Activated naive CD4-positive, alpha-beta T cell treated with anti-CD3 and anti-CD28 coated beads, Interleukin-2, amount 50 U/mL, for 72 hours (primary cell): Measurements from ENCODE around the gene ULBP2. TPM values are rescaled to one million over a fixed set of nuclear protein-coding genes. Genes with fewer than 3 reads are reported as not detected.
"Not testable (repeated sequence)": the region's sequence is repeated elsewhere in the genome, so short reads cannot be mapped to it uniquely, and the experiment has no call there.

ENCODE experiments used
- ATAC-seq, 2 donors: fragments of 150-1000 bp; cut with Tn5 transposase; 2 replicates each; pipeline ENCODE4 v1.10.0; 2021; ENCODE audit warnings: mild to moderate bottlenecking in 2 of 2, moderate library complexity in 2 of 2
- DNase-seq, 2 donors: peaks; one replicate each; pipeline ENCODE4 v3.0.0; 2021 to 2022; ENCODE audit warnings: low spot score in 2 of 2
- H3K27ac Mint-ChIP-seq, 2 donors: one replicate each; pipeline ENCODE4 v1.8.0; 2022; ENCODE audit warnings: mild to moderate bottlenecking in 2 of 2, mixed read lengths in 2 of 2
- H3K36me3 Mint-ChIP-seq, 2 donors: one replicate each; pipeline ENCODE4 v1.8.0; 2022; ENCODE audit warnings: mixed read lengths in 2 of 2
- H3K9me3 Mint-ChIP-seq, 2 donors: one replicate each; pipeline ENCODE4 v1.8.0; 2022; ENCODE audit warnings: mixed read lengths in 2 of 2
- total RNA-seq, 2 donors: library from RNA; stranded (reverse); gene quantifications; one replicate each; pipeline ENCODE4 v1.2.3, GENCODE V29; 2022

ULBP2 gene
- total RNA-seq, 2 donors from 2014 or later, result 0.18 to 0.66 TPM

DNA sequence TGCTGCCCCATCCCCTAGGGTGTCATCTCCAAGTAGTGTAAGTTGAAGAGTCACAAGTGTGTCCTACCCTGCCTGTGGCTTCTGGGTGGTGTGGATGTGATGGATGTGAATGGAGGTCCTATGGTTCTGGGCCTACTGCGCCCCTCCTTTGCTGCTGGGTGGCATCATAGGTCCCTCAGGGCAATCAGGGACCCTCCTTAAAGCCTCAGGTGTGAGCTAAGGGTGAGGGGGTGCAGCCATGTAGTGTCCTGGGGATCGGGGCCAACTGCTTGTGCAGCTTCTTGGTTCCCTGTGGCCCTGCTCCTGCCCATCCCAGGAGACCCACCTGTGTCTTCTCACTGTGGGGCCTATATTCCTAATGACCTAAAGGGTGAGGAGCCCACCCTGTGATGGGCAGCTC, 24.5 kb downstream of the ULBP2 start:
- not testable (repeated sequence) for ATAC-seq, H3K27ac Mint-ChIP-seq, DNase-seq, H3K9me3 Mint-ChIP-seq
- H3K36me3 Mint-ChIP-seq, result peaks cover 13 to 14% of the 10 kb centered on the region in 2 donors

DNA sequence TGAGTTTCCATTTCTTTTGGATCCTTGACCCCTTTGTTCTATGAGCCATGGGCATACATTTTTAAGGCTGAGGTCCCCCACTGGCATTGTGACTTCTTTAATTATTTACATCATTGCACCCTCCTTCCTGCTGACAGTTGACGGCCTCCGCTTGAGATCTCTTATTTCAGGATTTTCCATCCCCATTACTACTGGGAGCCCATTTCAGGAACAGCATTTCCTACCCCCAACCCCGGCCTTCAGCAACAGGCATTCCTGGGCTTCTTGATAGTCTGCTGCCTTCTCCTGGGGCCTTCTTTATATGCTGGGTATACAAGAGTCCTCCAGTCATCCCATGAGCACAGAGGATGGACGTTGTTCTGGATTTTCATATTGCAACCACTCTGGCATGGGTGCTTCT, 25.8 kb downstream of the ULBP2 start:
- H3K36me3 Mint-ChIP-seq, result peaks cover 13 to 14% of the 10 kb centered on the region in 2 donors
- no peak for DNase-seq
- H3K9me3 Mint-ChIP-seq, result no peaks in the 10 kb centered on the region
- ATAC-seq, result no peak
- no peak overlapping the region for H3K27ac Mint-ChIP-seq

DNA sequence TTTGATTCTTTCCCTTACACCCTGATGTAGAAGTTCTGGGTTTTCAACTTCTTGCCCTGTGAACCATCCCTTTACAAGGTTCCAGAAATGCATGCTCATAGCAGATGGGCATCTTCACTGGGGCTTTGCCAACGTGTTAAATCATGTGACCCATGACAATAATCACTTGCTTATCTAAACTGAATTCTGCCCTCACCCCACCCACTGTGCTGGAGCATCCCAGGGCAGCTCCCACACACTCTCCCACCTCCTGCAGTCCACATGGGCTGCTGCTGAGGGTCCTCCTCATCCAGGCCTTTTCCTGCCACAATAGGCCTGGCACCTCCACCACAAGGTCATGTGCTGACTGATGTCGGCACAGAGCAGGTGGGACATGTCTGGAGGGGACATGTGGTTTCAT, 26.2 kb downstream of the ULBP2 start:
- H3K36me3 Mint-ChIP-seq, result peaks cover 13 to 14% of the 10 kb centered on the region in 2 donors
- not testable (repeated sequence) for H3K27ac Mint-ChIP-seq, DNase-seq, ATAC-seq, H3K9me3 Mint-ChIP-seq

DNA sequence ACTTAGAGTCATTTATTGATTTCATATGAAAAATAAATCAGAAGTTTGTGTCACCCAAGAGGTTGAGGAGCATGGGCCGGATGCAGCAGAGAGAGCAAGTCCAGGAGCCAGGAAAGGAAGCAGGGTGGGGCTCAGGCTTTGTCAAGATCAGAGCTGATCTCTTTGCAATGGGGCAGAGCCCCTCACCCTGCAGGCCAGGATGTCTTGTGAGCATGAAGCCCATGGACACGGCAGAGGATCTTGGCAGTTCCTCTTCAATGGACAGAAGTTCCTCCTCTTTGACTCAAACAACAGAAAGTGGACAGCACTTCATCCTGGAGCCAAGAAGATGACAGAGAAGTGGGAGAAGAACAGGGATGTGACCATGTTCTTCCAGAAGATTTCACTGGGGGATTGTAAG, 27.1 kb downstream of the ULBP2 start:
- not testable (repeated sequence) for DNase-seq, H3K27ac Mint-ChIP-seq, H3K9me3 Mint-ChIP-seq, ATAC-seq
- H3K36me3 Mint-ChIP-seq, result peaks cover 13 to 14% of the 10 kb centered on the region in 2 donors

DNA sequence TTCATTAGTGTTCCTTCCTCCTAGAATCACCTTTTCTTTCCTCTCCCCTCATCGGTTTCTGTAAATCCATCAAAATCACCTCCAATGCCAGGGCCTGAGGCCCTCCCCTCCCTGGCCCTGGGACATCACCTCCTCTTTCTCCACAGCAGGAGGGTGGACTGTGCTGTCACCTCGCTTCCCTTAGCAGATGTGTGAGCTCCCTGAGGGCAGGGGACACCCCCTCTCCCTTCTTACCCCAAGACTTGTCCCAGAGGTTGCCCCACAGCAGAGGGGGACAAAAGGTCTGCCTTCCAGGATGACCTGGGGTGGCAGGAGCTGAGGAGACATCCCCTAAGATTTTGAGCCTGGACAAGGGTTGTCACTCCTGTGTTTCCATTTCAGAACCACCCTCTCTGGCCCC, 27.8 kb downstream of the ULBP2 start:
- no peaks in the 10 kb centered on the region for H3K9me3 Mint-ChIP-seq
- ATAC-seq (no peak), DNase-seq (no peak)
- peaks cover 8% of the 10 kb centered on the region in 2 donors for H3K36me3 Mint-ChIP-seq
- no peak overlapping the region for H3K27ac Mint-ChIP-seq

DNA sequence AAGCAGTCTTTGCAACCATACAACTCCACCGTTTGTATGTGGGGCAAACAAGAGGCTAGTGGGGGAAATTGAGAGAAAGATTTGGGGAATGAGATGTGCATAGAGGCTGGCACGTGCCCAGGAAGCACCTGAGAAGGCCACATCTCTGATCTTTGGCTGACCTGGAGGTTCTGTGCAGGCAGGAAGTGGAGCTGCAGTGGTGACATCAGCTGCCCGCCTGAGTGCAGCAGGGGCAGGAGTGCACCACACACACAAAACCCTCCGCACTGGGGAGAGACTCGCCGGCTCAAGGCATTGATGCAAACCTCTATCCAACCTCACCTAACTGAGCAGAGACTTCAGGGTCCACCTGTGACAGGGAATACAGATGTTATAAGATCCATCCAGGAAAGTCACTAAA, 32.6 kb downstream of the ULBP2 start:
- not testable (repeated sequence) for DNase-seq, H3K36me3 Mint-ChIP-seq, H3K27ac Mint-ChIP-seq, H3K9me3 Mint-ChIP-seq, ATAC-seq

DNA sequence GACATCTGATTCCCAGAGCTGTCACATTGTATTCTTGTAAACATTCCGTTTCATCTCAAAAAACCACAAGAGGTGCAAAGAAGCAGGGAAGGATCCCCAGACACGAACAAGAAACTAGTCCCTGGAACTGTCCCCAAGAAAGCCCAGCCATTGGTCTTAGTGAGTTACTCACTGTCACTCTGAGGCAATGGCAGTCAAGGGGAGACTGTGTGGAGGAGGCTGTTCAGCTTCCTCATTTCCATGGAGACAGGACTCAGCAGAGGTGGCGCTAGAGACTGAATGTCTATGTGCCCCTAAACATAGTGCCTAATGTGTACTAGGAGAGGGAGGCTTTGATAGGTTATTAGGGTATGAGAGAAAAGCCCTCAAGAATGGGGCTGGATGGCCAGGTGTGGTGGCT, 33.0 kb downstream of the ULBP2 start:
- Mint-ChIP-seq H3K9me3 (no peaks in the 10 kb centered on the region), H3K27ac (no peak overlapping the region), H3K36me3 (no peaks in the 10 kb centered on the region)
- ATAC-seq, result no peak
- DNase-seq, result no peak

DNA sequence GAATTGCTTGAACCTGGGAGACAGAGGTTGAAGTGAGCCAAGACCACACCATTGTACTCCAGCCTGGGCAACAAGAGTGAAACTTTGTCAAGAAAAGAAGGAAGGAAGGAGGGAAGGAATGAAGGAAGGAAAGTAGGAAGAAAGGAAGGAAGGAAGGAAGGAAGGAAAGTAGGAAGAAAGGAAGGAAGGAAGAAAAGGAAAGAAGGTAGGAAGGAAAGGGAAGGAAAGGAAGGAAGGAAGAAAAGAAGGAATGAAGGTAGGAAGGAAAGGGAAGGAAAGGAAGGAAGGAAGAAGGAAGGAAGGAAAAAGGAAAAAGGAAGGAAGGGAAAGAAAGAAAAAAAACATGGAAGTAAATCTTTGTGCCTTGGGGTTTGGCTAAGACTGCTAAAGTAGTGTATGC, 33.6 kb downstream of the ULBP2 start:
- Mint-ChIP-seq H3K27ac (peak overlapping the region in 1 of 2 donors; percentile 5), H3K9me3 (no peaks in the 10 kb centered on the region)
- no peak for ATAC-seq

DNA sequence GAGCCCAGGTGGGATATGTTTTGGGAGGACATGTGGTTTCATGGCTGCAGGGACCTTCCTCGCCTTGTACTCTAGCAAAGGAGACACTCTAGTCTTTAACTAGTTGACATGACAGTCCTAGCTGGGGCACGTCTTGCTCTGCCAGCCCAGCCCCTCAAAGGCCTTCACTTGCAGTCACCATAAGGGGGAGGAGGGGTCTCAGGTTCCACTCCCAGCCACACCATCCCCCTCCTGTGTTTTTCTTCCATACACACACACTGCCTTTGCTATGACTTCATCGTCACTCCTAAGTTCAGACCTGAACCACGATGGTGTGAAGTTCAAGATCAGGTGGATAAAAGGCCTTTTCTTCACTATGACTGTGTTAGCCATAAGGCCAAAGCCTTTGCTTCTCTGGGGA, 35.4 kb downstream of the ULBP2 start:
- ATAC-seq (peak in 1 of 2 donors; percentile 26), DNase-seq (no peak)
- no peaks in the 10 kb centered on the region for H3K36me3 Mint-ChIP-seq
- H3K9me3 Mint-ChIP-seq, result no peaks in the 10 kb centered on the region
- H3K27ac Mint-ChIP-seq, result no peak overlapping the region

More for the DNA sequence above, 33.6 kb downstream of the ULBP2 start:
- no peak for DNase-seq
- H3K36me3 Mint-ChIP-seq, result no peaks in the 10 kb centered on the region

DNA sequence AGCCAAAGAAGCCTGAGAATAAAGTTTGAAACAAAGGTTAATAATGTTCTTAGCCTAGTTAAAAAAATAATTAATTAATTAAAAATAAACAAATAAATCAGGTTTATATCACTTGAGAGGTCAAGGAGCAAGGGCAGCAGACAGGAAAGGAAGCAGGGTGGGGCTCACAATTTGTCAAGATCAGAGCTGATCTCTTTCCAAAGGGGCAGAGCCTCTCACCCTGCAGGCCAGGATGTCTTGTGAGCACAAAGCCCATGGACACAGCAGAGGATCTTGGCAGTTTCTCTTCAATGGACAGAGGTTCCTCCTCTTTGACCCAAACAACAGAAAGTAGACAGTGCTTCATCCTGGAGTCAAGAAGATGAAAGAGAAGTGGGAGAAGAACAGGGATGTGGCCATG, 36.8 kb downstream of the ULBP2 start:
- Mint-ChIP-seq H3K9me3 (no peaks in the 10 kb centered on the region), H3K36me3 (peaks cover 0 to 4% of the 10 kb centered on the region in 2 donors), H3K27ac (no peak overlapping the region)
- DNase-seq (no peak), ATAC-seq (no peak)

DNA sequence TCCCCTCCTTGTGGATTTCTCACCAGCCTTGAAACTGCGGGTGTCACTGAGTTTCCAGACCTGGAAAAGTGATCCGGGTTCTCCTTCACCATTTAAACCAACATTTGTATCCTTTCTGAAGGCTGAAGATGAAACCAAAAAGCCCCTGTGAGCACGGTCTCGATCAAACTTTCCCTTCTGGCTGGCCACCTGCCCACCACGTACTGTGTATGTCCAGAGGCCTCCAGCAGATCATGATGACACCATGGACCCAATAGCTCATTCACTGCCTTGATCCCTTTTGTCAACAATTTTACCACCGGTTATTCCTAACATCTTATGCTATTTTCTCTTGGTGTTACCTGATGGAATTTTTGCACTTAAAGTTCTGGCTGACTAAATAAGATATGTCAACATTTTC, 37.5 kb downstream of the ULBP2 start:
- Mint-ChIP-seq H3K36me3 (peaks cover 0 to 4% of the 10 kb centered on the region in 2 donors), H3K27ac (no peak overlapping the region), H3K9me3 (no peaks in the 10 kb centered on the region)
- ATAC-seq (no peak), DNase-seq (no peak)

DNA sequence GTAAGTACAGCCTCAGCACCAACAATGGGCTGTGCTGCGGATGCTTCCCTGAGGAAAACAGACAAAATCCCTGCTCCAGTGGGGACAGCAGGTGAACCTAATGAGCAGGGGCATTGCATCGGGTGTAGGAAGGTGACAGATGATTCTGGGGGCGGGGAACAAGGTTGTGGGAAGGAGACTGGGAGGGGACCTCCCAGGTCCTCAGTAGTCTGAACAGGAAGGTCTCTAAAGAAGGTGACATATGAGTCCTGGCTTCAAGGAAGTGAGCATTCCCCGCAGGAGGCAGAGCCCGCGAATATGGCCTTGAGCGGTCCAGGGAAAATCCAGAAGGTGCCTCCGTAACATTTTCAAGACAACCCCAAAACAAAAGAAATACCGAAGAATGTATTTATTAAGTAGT, 41.3 kb downstream of the ULBP2 start:
- Mint-ChIP-seq H3K36me3 (peaks cover 9 to 12% of the 10 kb centered on the region in 2 donors), H3K9me3 (peaks cover 2 to 5% of the 10 kb centered on the region in 2 donors), H3K27ac (peak overlapping the region in 1 of 2 donors; percentile 1)
- ATAC-seq (no peak), DNase-seq (no peak)

DNA sequence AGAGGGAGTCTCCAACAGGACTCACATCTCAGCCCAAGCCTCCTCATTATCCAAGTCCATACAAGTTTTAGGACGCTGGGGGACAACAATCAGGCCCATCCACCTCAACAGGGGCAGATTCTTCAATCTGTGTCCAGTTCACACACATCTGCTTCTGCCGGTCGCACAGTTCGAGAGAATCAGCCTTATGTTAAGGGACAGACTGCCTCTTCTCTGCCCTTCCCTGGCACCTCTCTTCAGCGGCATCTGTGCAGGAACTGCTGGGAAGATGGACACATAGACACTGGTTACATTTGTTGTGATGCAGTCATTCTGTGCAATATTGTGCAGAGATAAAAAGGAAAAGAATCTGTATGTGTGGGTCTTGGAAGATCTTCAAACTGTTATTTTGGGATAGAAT, 43.0 kb downstream of the ULBP2 start:
- no peak overlapping the region for H3K27ac Mint-ChIP-seq
- H3K36me3 Mint-ChIP-seq, result peaks cover 21 to 22% of the 10 kb centered on the region in 2 donors
- ATAC-seq, result no peak
- peaks cover 6 to 9% of the 10 kb centered on the region in 2 donors for H3K9me3 Mint-ChIP-seq
- peak in 1 of 2 donors; percentile 9 for DNase-seq

DNA sequence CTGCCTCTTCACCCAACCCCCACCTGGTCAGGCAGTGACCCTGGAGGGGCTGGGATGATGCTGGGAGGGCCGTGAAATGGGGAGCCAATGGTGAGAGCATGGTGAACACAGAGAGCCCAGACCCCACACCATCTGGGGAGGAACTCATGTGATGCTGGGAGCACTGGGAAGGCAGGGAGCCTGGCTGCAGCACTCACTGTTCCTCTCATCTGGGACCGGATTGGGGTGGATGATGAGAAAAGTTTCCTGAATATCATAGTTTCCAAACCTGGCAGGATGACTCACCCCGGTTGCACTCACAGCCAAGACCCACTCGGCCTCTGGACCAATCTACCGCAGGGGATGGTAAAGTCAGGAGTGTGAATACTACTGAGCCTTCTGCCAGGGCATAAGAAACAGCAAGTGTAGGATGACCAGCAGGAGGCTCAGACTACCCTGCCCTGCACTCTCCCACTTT, 43.7 kb downstream of the ULBP2 start:
- peak in 1 of 2 donors; percentile 50 for ATAC-seq
- no peak for DNase-seq
- Mint-ChIP-seq H3K36me3 (peaks cover 26 to 27% of the 10 kb centered on the region in 2 donors), H3K27ac (no peak overlapping the region), H3K9me3 (peaks cover 6 to 9% of the 10 kb centered on the region in 2 donors)

DNA sequence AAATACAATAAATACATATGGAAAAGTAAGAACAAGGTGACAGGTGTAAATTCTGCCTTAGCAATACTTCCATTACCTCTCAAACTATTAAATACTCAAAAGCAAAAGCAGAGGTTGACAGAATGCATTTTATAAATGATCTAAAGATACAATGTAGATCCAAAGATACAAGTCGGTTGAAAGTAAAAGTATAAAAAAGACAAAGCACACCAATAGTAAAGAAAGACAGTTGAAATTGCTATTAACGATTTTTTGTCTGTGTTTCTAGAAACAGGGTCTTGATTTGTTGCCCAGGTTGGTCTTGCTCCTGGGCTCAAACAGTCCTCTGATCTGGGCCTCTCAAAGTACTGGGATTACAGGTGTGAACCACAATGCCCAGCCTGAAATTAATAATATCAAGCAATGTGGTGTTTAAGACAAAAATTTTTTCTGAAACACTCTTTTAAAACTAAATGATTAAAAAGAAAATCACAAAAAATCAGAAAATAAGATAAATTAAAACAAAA, 45.8 kb downstream of the ULBP2 start:
- Mint-ChIP-seq H3K27ac (no peak overlapping the region), H3K36me3 (peaks cover 26 to 27% of the 10 kb centered on the region in 2 donors), H3K9me3 (peaks cover 6 to 9% of the 10 kb centered on the region in 2 donors)
- ATAC-seq, result no peak
- DNase-seq, result no peak

DNA sequence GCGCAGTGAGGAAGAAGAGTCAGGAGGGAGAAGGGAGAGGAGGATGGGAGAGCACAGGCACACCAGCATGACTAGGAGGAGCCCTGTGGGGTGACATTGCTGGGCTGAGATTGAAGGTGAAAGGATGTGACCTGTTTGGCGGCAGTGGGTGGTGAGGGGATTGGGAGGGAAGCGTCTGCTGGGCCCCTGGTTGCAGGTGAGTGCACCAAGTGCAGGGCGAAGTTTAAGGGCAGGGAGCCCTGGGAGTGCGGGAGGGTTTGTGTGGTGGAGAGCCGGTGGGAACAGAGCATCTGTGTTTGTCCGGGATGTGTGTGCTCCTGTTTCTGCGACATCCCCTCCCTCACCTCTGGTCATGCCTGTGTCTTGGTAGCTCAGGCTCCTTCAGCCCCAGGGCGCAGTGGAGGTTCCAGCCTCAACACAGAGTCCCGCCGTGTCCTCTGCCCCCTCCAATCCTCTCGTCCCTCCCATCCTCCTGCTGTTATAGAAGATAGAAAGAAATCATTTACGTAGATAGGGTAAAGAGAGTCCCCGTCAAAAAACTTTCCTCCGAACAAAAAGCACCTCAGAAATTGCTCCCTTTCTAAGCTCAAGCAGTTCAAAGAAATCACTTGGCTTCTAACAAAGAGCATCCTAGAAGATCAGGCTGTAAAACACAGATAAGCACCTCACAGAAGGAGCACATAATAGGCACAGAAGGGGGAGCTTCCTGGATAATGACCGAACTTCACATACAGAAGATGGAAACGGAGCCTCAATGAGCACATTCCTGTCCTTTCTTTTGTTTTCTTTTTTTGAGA, 46.9 kb downstream of the ULBP2 start:
- H3K9me3 Mint-ChIP-seq, result peaks cover 6 to 9% of the 10 kb centered on the region in 2 donors
- H3K36me3 Mint-ChIP-seq, result peaks cover 23 to 26% of the 10 kb centered on the region in 2 donors
- DNase-seq (no peak), ATAC-seq (no peak)
- H3K27ac Mint-ChIP-seq, result no peak overlapping the region

DNA sequence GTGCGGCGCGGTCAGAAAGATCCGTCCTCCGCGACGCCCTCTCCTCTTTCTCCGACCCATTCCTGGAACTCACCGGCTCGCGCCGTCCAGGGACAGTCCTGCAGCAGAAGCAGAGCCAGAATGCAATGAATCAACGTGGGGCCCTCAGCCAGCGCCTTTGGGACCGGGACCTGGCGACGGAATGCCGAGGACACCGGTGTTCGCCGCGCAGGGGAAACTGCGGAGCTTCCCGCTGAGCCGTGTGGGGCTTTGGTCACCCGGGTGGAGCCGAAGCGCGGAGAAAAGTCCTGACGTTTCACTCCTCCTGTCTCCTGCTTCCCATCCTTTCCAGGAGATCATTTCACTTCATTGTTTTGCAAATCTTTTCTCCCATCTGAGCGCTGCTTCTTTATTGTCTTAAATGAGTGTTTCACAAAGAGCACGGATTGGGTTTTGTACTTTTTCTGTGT, 48.4 kb downstream of the ULBP2 start:
- no peak overlapping the region for H3K27ac Mint-ChIP-seq
- peaks cover 6 to 9% of the 10 kb centered on the region in 2 donors for H3K9me3 Mint-ChIP-seq
- DNase-seq (no peak), ATAC-seq (peak in 1 of 2 donors; percentile 22)
- peaks cover 18 to 26% of the 10 kb centered on the region in 2 donors for H3K36me3 Mint-ChIP-seq
